Measurements from ENCODE around the gene PRR36.
"Not testable (repeated sequence)": the region's sequence is repeated elsewhere in the genome, so short reads cannot be mapped to it uniquely, and the experiment has no call there.

Gene PRR36

GRCh38 chr19:7898967-7899366, 24.8 kb upstream of the PRR36 start:
- in situ Hi-C loops (cut with MboI; ENCODE audit: low pct_unique_long_range_greater_than_20kb, low sequenced_read_pairs, unreplicated experiment), result no loop called here
- no peak for TF ChIP-seq CTCF (IDR thresholded peaks at IDR 0.05; ENCODE audit: extremely low read depth, insufficient read depth, missing control alignments)
- DNase-seq (ENCODE audit: low spot score), result no peak

GRCh38 chr19:7897292-7897691, 23.1 kb upstream of the PRR36 start:
- in situ Hi-C loops (cut with MboI; ENCODE audit: low pct_unique_long_range_greater_than_20kb, low sequenced_read_pairs, unreplicated experiment), result no loop called here
- no peak for TF ChIP-seq CTCF (IDR thresholded peaks at IDR 0.05; ENCODE audit: extremely low read depth, insufficient read depth, missing control alignments)

GRCh38 chr19:7895565-7895964, 21.4 kb upstream of the PRR36 start:
- in situ Hi-C loops (cut with MboI; ENCODE audit: low pct_unique_long_range_greater_than_20kb, low sequenced_read_pairs, unreplicated experiment), result no loop called here
- TF ChIP-seq CTCF (IDR thresholded peaks at IDR 0.05; ENCODE audit: extremely low read depth, insufficient read depth, missing control alignments), result no peak
- no peak for DNase-seq (ENCODE audit: low spot score)

More at GRCh38 chr19:7897292-7897691, 23.1 kb upstream of the PRR36 start:
- DNase-seq (ENCODE audit: low spot score), result no peak

GRCh38 chr19:7894612-7895309, 20.6 kb upstream of the PRR36 start:
- in situ Hi-C loops (cut with MboI; ENCODE audit: low pct_unique_long_range_greater_than_20kb, low sequenced_read_pairs, unreplicated experiment), result no loop called here

GRCh38 chr19:7893362-7894101, 19.3 kb upstream of the PRR36 start:
- in situ Hi-C loops (cut with MboI; ENCODE audit: low pct_unique_long_range_greater_than_20kb, low sequenced_read_pairs, unreplicated experiment); DNase-seq (ENCODE audit: low spot score): not testable (repeated sequence)

More at GRCh38 chr19:7894612-7895309, 20.6 kb upstream of the PRR36 start:
- TF ChIP-seq CTCF (IDR thresholded peaks at IDR 0.05; ENCODE audit: extremely low read depth, insufficient read depth, missing control alignments), result no peak
- no peak for DNase-seq (ENCODE audit: low spot score)

GRCh38 chr19:7888826-7889217, 14.6 kb upstream of the PRR36 start:
- no peak for DNase-seq (ENCODE audit: low spot score)
- TF ChIP-seq CTCF (IDR thresholded peaks at IDR 0.05; ENCODE audit: extremely low read depth, insufficient read depth, missing control alignments), result no peak
- in situ Hi-C loops (cut with MboI; ENCODE audit: low pct_unique_long_range_greater_than_20kb, low sequenced_read_pairs, unreplicated experiment), result no loop called here

- DNase-seq (ENCODE audit: low spot score), result no peak
- TF ChIP-seq CTCF (IDR thresholded peaks at IDR 0.05; ENCODE audit: extremely low read depth, insufficient read depth, missing control alignments), result no peak
- in situ Hi-C loops (cut with MboI; ENCODE audit: low pct_unique_long_range_greater_than_20kb, low sequenced_read_pairs, unreplicated experiment), result no loop called here
These were observed 14.1 kb upstream of the PRR36 start, which contains the start of gene LRRC8E for GRCh38 chr19:7888145-7888825. Gene LRRC8E, plus strand, starts transcription at chr19:7888510. Its CDS starts 7,094 bp downstream, at chr19:7895604.
